Measurements from ENCODE around the gene TGFBR1.
"Not testable (repeated sequence)": the region's sequence is repeated elsewhere in the genome, so short reads cannot be mapped to it uniquely, and the experiment has no call there.

TGFBR1 gene

GRCh38 chr9:99189887-99190596 lies 85.1 kb downstream of the TGFBR1 start:
- DNase-seq (ENCODE audit: low spot score): no peak

- DNase-seq (ENCODE audit: low spot score): no peak
Observed at GRCh38 chr9:99190597-99191283, 85.8 kb downstream of the TGFBR1 start.

GRCh38 chr9:99192786-99193465 lies 88.0 kb downstream of the TGFBR1 start:
- DNase-seq (ENCODE audit: low spot score): no peak

- no peak for DNase-seq (ENCODE audit: low spot score)
Observed at GRCh38 chr9:99193466-99193821, 88.5 kb downstream of the TGFBR1 start.

GRCh38 chr9:99196484-99196883 lies 91.6 kb downstream of the TGFBR1 start:
- DNase-seq (ENCODE audit: low spot score): not testable (repeated sequence)

GRCh38 chr9:99197124-99197630 lies 92.3 kb downstream of the TGFBR1 start:
- no peak for DNase-seq (ENCODE audit: low spot score)

- no peak for DNase-seq (ENCODE audit: low spot score)
Observed at GRCh38 chr9:99197987-99198386, 93.1 kb downstream of the TGFBR1 start.

- DNase-seq (ENCODE audit: low spot score): no peak
Observed at GRCh38 chr9:99199938-99200539, 95.1 kb downstream of the TGFBR1 start.

- DNase-seq (ENCODE audit: low spot score): no peak
Observed at GRCh38 chr9:99201603-99202002, 96.7 kb downstream of the TGFBR1 start.

Measured in activated CD4-positive, alpha-beta T cell treated with anti-CD3 and anti-CD28 coated beads, Interleukin-2, Interleukin-4, amounts not matched to agents 100 ng/mL and 50 ng/mL, durations not matched to agents 16 hours and 8 hours (primary cell).